Lower leg skin (tissue), 3 donors: ENCODE data around the gene ARHGEF12.

Experiments
- CTCF ChIP-seq, 3 donors: fragments of 450-650 bp; IDR thresholded peaks; one replicate each; pipeline ENCODE4 v1.5.1; 2016; ENCODE audit warnings: antibody characterized with exemption in 3 of 3, mild to moderate bottlenecking in 3 of 3, moderate library complexity in 2 of 3
- POLR2A ChIP-seq, 2 donors: fragments of 450-650 bp; IDR thresholded peaks; one replicate each; pipeline ENCODE4 v1.6.1; 2016 to 2017; ENCODE audit warnings: antibody characterized with exemption in 2 of 2, mild to moderate bottlenecking in 1 of 2, moderate library complexity in 1 of 2

GRCh38 chr11:120327311-120327710 lies 8.9 kb upstream of the ARHGEF12 start:
- TF ChIP-seq POLR2A (IDR thresholded peaks at IDR 0.05) (no peak), CTCF (IDR thresholded peaks at IDR 0.05) (no peak)
